Endothelial cell of umbilical vein (primary cell): ENCODE results near the gene USP28. TPM values are rescaled to one million over a fixed set of nuclear protein-coding genes. Genes with fewer than 3 reads are reported as not detected.
"Not testable (repeated sequence)": the region's sequence is repeated elsewhere in the genome, so short reads cannot be mapped to it uniquely, and the experiment has no call there.

Experiments used
- BruUV-seq: library from RNA; stranded (reverse); fragments of 400-500 nt; replicated peaks from 2 replicates; lab custom pipeline; 2021; lab: Mats Ljungman, UMichigan
- CTCF ChIA-PET: fragments of 300-600, 350-600 bp; sonication (Branson Sonifier 250); formaldehyde crosslinking; loops from one replicate; lab custom pipeline; 2021; ENCODE audit warnings: antibody characterized with exemption, inconsistent platforms; lab: Charles Lee
- POLR2A ChIA-PET: fragments of 300-600, 350-600 bp; sonication (Branson Sonifier 250); formaldehyde crosslinking; loops from one replicate; lab custom pipeline; 2021; ENCODE audit warnings: antibody characterized with exemption, inconsistent platforms; lab: Charles Lee
- DNase-seq: peaks from one replicate; pipeline ENCODE4 v3.0.0-alpha.2; 2011; ENCODE audit warnings: low read depth, low spot score
- FAIRE-seq: peaks from 2 replicates; lab custom pipeline; 2011; peaks lifted over from hg19 to GRCh38; lab: Jason Lieb, UNC
- H2AFZ ChIP-seq: 2 replicates; pipeline ENCODE4 v1.6.0; 2012; ENCODE audit warnings: low read depth, low read length, control low read depth, inconsistent platforms
- H3K27ac ChIP-seq: 2 replicates; pipeline ENCODE4 v1.5.1; 2011; ENCODE audit warnings: low read depth, mild to moderate bottlenecking, control low read depth, low read length, moderate library complexity; ENCODE audit not compliant: insufficient read depth
- H3K27me3 ChIP-seq, 2 experiments: 2 replicates each; pipeline versions ENCODE4 v1.6.0 to v1.6.1; 2011; ENCODE audit warnings: low read length in 2 of 2, mixed read lengths in 1 of 2; ENCODE audit not compliant: control insufficient read depth in 2 of 2, insufficient read depth in 2 of 2
- H3K36me3 ChIP-seq, 2 experiments: 2 replicates in 1 of 2; 3 replicates in 1 of 2; pipeline ENCODE4 v1.5.1; 2011; ENCODE audit warnings: low read length in 2 of 2, mild to moderate bottlenecking in 1 of 2, moderate library complexity in 1 of 2; ENCODE audit not compliant: control insufficient read depth in 2 of 2, insufficient read depth in 2 of 2; ENCODE audit errors: extremely low read depth in 1 of 2
- H3K4me1 ChIP-seq: 3 replicates; pipeline ENCODE4 v1.5.1; 2011; ENCODE audit warnings: mild to moderate bottlenecking, low read length; ENCODE audit not compliant: control insufficient read depth, insufficient read depth; ENCODE audit errors: extremely low read depth
- H3K4me2 ChIP-seq: 2 replicates; pipeline ENCODE4 v1.6.1; 2011; ENCODE audit warnings: low read length, control low read depth, mixed read lengths; ENCODE audit not compliant: insufficient read depth
- H3K4me3 ChIP-seq, 3 experiments: fragments of 200-600 bp in 1 of 3; sonication (generic), shearing (Covaris generic) in 1 of 3; replicated peaks in 1 of 3; 2 replicates each; pipeline ENCODE4 v1.5.1; 2011 to 2016; ENCODE audit warnings: control low read depth in 3 of 3, low read length in 3 of 3, mild to moderate bottlenecking in 2 of 3, inconsistent platforms in 1 of 3, low read depth in 1 of 3, moderate library complexity in 1 of 3; ENCODE audit not compliant: insufficient read depth in 1 of 3
- H3K79me2 ChIP-seq: 2 replicates; pipeline ENCODE4 v1.6.0; 2012; ENCODE audit warnings: low read length, inconsistent platforms; ENCODE audit not compliant: control insufficient read depth, insufficient read depth
- H3K9ac ChIP-seq: replicated peaks from 2 replicates; pipeline ENCODE3; 2011; ENCODE audit warnings: low read length, control low read depth; ENCODE audit not compliant: insufficient read depth; ENCODE audit errors: extremely low read depth
- H3K9me1 ChIP-seq: replicated peaks from 3 replicates; pipeline ENCODE4 v1.6.0; 2011; ENCODE audit warnings: mild to moderate bottlenecking, low read length; ENCODE audit not compliant: control insufficient read depth, insufficient read depth; ENCODE audit errors: extremely low read depth
- H3K9me3 ChIP-seq: replicated peaks from 2 replicates; pipeline ENCODE4 v1.5.1; 2012; ENCODE audit warnings: low read length, inconsistent platforms; ENCODE audit not compliant: control insufficient read depth, insufficient read depth
- H4K20me1 ChIP-seq: replicated peaks from 2 replicates; pipeline ENCODE3; 2011; ENCODE audit warnings: mild to moderate bottlenecking, low read length; ENCODE audit not compliant: control insufficient read depth, insufficient read depth; ENCODE audit errors: extremely low read depth
- CTCF ChIP-seq, 2 donors: IDR thresholded peaks; 1 replicate in 1 of 2; 2 replicates in 1 of 2; pipeline ENCODE4 v1.5.1; 2011; ENCODE audit warnings: low read length in 2 of 2, mild to moderate bottlenecking in 2 of 2, moderate library complexity in 2 of 2, control low read depth in 1 of 2, inconsistent platforms in 1 of 2, low read depth in 1 of 2; ENCODE audit not compliant: insufficient read depth in 1 of 2; ENCODE audit errors: extremely low read depth in 1 of 2
- EZH2 ChIP-seq: IDR thresholded peaks from 2 replicates; pipeline ENCODE4 v1.6.1; 2012; ENCODE audit warnings: borderline replicate concordance, low read depth, mild to moderate bottlenecking, moderate library complexity, low read length, inconsistent platforms; ENCODE audit not compliant: severe bottlenecking
- FOS ChIP-seq: IDR thresholded peaks from 2 replicates; pipeline ENCODE4 v1.6.1; 2011; ENCODE audit warnings: mild to moderate bottlenecking, low read length, moderate library complexity, borderline replicate concordance; ENCODE audit not compliant: insufficient read depth
- GATA2 ChIP-seq: IDR thresholded peaks from 2 replicates; pipeline ENCODE4 v1.7.0; 2011; ENCODE audit warnings: low read depth, mild to moderate bottlenecking, moderate library complexity, mixed read lengths, low read length; ENCODE audit not compliant: insufficient read length, insufficient read depth
- JUN ChIP-seq: IDR thresholded peaks from 2 replicates; pipeline ENCODE4 v1.6.1; 2011; ENCODE audit warnings: borderline replicate concordance, low read depth; ENCODE audit not compliant: insufficient read length, insufficient read depth
- MAX ChIP-seq: IDR thresholded peaks from 2 replicates; pipeline ENCODE4 v1.6.1; 2011; ENCODE audit not compliant: insufficient read depth, insufficient read length
- MYC ChIP-seq: IDR thresholded peaks from one replicate; pipeline ENCODE4 v1.6.1; 2011; ENCODE audit warnings: mild to moderate bottlenecking, low read depth, low read length
- POLR2A ChIP-seq: IDR thresholded peaks from 2 replicates; pipeline ENCODE4 v1.6.1; 2012; ENCODE audit warnings: low read depth, mild to moderate bottlenecking, control low read depth, low read length
- POLR2AphosphoS5 ChIP-seq: IDR thresholded peaks from 2 replicates; pipeline ENCODE4 v1.6.1; 2012; ENCODE audit warnings: low read depth, mild to moderate bottlenecking, control low read depth, low read length, moderate library complexity; ENCODE audit not compliant: insufficient read depth
- dilution Hi-C: fragments of 300-500 bp; cut with MboI; formaldehyde crosslinking; loops from one replicate; pipeline ENCODE4 v1.15.0; 2019; ENCODE audit warnings: low sequenced_read_pairs; ENCODE audit not compliant: extremely low pct_ligation_motif_present
- intact Hi-C: fragments of 100-400 bp; cut with micrococcal nuclease; formaldehyde crosslinking; loops from one replicate; pipeline ENCODE4 v1.10.0; 2022
- polyA plus RNA-seq, 4 experiments: library from polyadenylated mRNA; depleted of rRNA in 3 of 4; stranded (reverse) in 3 of 4; unstranded in 1 of 4; fragments of >200 nt; gene quantifications; 2 replicates each; pipeline versions ENCODE4 v1.2.1 to v1.2.3, GENCODE V29; 2011 to 2012; ENCODE audit warnings: missing spikeins in 1 of 4
- total RNA-seq: library from RNA; stranded (reverse); gene quantifications from 2 replicates; pipeline ENCODE4 v1.2.3, GENCODE V29; 2021

Gene USP28
- total and polyA plus RNA-seq, 2 donors (not counting 3 experiments of a cell fraction or from before 2014, with no cell fraction given): 19.2 to 29.6 TPM

GRCh38 chr11:113764527-113765219 is 110.7 kb downstream of the USP28 start:
- TF ChIP-seq JUN (no peak), CTCF (IDR thresholded peaks at IDR 0.05; ENCODE audit: extremely low read depth in 1 of 2, insufficient read depth in 1 of 2, low read depth in 1 of 2, low read length in 2 of 2) (no peak), MAX (no peak), MYC (no peak), EZH2 (no peak), POLR2AphosphoS5 (no peak), FOS (no peak), GATA2 (no peak), POLR2A (no peak)
- Histone ChIP-seq H3K36me3 (peaks cover 0 to 6% of the 10 kb centered on the region in 2 experiments), H3K4me2 (no peak overlapping the region), H3K27ac (no peak overlapping the region), H3K27me3 (no peaks in the 10 kb centered on the region), H3K9me3 (no peaks in the 10 kb centered on the region), H3K4me3 (no peak overlapping the region), H3K4me1 (no peaks in the 10 kb centered on the region), H3K79me2 (peaks cover 34% of the 10 kb centered on the region), H3K9me1 (no peaks in the 10 kb centered on the region), H2AFZ (no peak overlapping the region), H4K20me1 (peaks cover 2% of the 10 kb centered on the region), H3K9ac (no peak overlapping the region)
- CTCF ChIA-PET: interaction anchor here (1.7 to 1.8 kb wide), 2 partner anchors 9 to 17 kb away, joined by 4 read pairs; partner anchors contain the start of gene ZW10
- DNase-seq: no peak
- dilution Hi-C loops: no loop called here
- FAIRE-seq: no peak
- intact Hi-C loops: no loop called here
- BruUV-seq: no TSS peak
- POLR2A ChIA-PET: no interaction called here

GRCh38 chr11:113763040-113763439 is 112.3 kb downstream of the USP28 start:
- BruUV-seq, H3K27ac ChIP-seq, H4K20me1 ChIP-seq, H3K4me3 ChIP-seq, dilution Hi-C loops, H3K4me1 ChIP-seq, CTCF ChIA-PET, DNase-seq, H3K9me3 ChIP-seq, FAIRE-seq, H3K36me3 ChIP-seq, H3K27me3 ChIP-seq, H3K9ac ChIP-seq, H3K9me1 ChIP-seq, intact Hi-C loops, H3K4me2 ChIP-seq, POLR2A ChIA-PET, H2AFZ ChIP-seq: not testable (repeated sequence)
- peaks cover 31% of the 10 kb centered on the region for H3K79me2 ChIP-seq
